HCT116 (cell line): ENCODE measurements around the gene SEMA6D. TPM values are rescaled to one million over a fixed set of nuclear protein-coding genes. Genes with fewer than 3 reads are reported as not detected.

ENCODE experiments used
- ATAC-seq: fragments of 200-7000 bp; cut with Tn5 transposase; 2 replicates; pipeline ENCODE4 v1.9.1; 2020; ENCODE audit warnings: mild to moderate bottlenecking, moderate library complexity
- BruUV-seq: library from RNA; stranded (reverse); fragments of 400-500 nt; replicated peaks from 2 replicates; lab custom pipeline; 2021; lab: Mats Ljungman, UMichigan
- CTCF ChIA-PET: fragments of 300-600 bp; sonication (Branson Sonifier 250); formaldehyde crosslinking; loops from one replicate; lab custom pipeline; 2021; ENCODE audit warnings: antibody characterized with exemption; lab: Charles Lee
- POLR2A ChIA-PET: fragments of 300-600, 350-600 bp; sonication (Branson Sonifier 250); formaldehyde crosslinking; loops from one replicate; lab custom pipeline; 2021; ENCODE audit warnings: antibody characterized with exemption; lab: Charles Lee
- RAD21 ChIA-PET, 2 experiments: fragments of 300-600 bp; sonication (Branson Sonifier 250); formaldehyde crosslinking; loops; one replicate each; lab custom pipeline; 2023; ENCODE audit warnings: low total read pairs in 2 of 2; ENCODE audit not compliant: uncharacterized antibody in 2 of 2, unreplicated experiment in 2 of 2, low non-redundant PET in 1 of 2; lab: Charles Lee
- DNase-seq: peaks from one replicate; pipeline ENCODE4 v3.0.0-alpha.2; 2010; ENCODE audit warnings: low read depth, low spot score
- H2AFZ ChIP-seq: fragments of 200-600 bp; shearing (Covaris generic), sonication (generic); 2 replicates; pipeline ENCODE4 v1.6.1; 2017; ENCODE audit warnings: low read depth, mixed run types, mixed read lengths, antibody characterized with exemption, low read length; ENCODE audit not compliant: poor library complexity, severe bottlenecking
- H3K27ac ChIP-seq: 2 replicates; pipeline ENCODE4 v1.5.1; 2012; ENCODE audit warnings: low read depth, low read length
- H3K27me3 ChIP-seq: fragments of 200-600 bp; sonication (generic); 2 replicates; pipeline ENCODE4 v1.6.1; 2016; ENCODE audit warnings: mixed run types, low read length, mixed read lengths; ENCODE audit not compliant: insufficient read depth
- H3K36me3 ChIP-seq, 2 experiments: fragments of 200-500 bp in 1 of 2; fragments of 200-600 bp in 1 of 2; sonication (Bioruptor generic) in 1 of 2; sonication (generic) in 1 of 2; 2 replicates each; pipeline versions ENCODE4 v1.5.1 to v1.6.1; 2014 to 2016; ENCODE audit warnings: low read length in 2 of 2, inconsistent platforms in 1 of 2, mixed read lengths in 1 of 2, mixed run types in 1 of 2; ENCODE audit not compliant: insufficient read depth in 2 of 2, control insufficient read depth in 1 of 2
- H3K4me1 ChIP-seq, 2 experiments: fragments of 200-600 bp in 1 of 2; sonication (generic) in 1 of 2; 2 replicates each; pipeline versions ENCODE4 v1.5.1 to v1.6.1; 2012 to 2017; ENCODE audit warnings: low read length in 2 of 2, inconsistent platforms in 1 of 2, mild to moderate bottlenecking in 1 of 2, mixed read lengths in 1 of 2, mixed run types in 1 of 2, moderate library complexity in 1 of 2; ENCODE audit not compliant: insufficient read depth in 2 of 2, control insufficient read depth in 1 of 2
- H3K4me2 ChIP-seq: fragments of 200-600 bp; sonication (generic); 2 replicates; pipeline ENCODE4 v1.6.1; 2017; ENCODE audit warnings: mixed run types, low read length, mixed read lengths
- H3K4me3 ChIP-seq, 2 experiments: fragments of 200-600 bp in 1 of 2; sonication (generic) in 1 of 2; replicated peaks in 1 of 2; 2 replicates each; pipeline ENCODE4 v1.5.1; 2011 to 2016; ENCODE audit warnings: low read length in 2 of 2, control low read depth in 1 of 2, low read depth in 1 of 2, mild to moderate bottlenecking in 1 of 2, mixed read lengths in 1 of 2, mixed run types in 1 of 2
- H3K79me2 ChIP-seq: fragments of 200-600 bp; sonication (generic); 2 replicates; pipeline ENCODE4 v1.6.1; 2017; ENCODE audit warnings: mild to moderate bottlenecking, mixed run types, low read length, moderate library complexity, mixed read lengths; ENCODE audit not compliant: insufficient read depth
- H3K9ac ChIP-seq: fragments of 200-600 bp; sonication (generic); 2 replicates; pipeline ENCODE4 v1.6.1; 2016; ENCODE audit warnings: low read length, mixed read lengths
- H3K9me2 ChIP-seq: fragments of 200-600 bp; sonication (generic), shearing (Covaris generic); 2 replicates; pipeline ENCODE4 v1.6.1; 2017; ENCODE audit warnings: mixed run types, mild to moderate bottlenecking, moderate library complexity; ENCODE audit not compliant: insufficient read depth
- H3K9me3 ChIP-seq, 2 experiments: fragments of 200-500 bp in 1 of 2; fragments of 200-600 bp in 1 of 2; sonication (Bioruptor generic) in 1 of 2; sonication (generic) in 1 of 2; 2 replicates each; pipeline ENCODE4 v1.6.1; 2014 to 2017; ENCODE audit warnings: low read length in 2 of 2, mixed read lengths in 2 of 2, inconsistent platforms in 1 of 2, low read depth in 1 of 2, mild to moderate bottlenecking in 1 of 2, mixed run types in 1 of 2, moderate library complexity in 1 of 2; ENCODE audit not compliant: control insufficient read depth in 1 of 2, insufficient read depth in 1 of 2
- H4K20me1 ChIP-seq: fragments of 200-600 bp; sonication (generic), shearing (Covaris generic); 2 replicates; pipeline ENCODE4 v1.6.1; 2017; ENCODE audit warnings: mixed run types, mild to moderate bottlenecking, moderate library complexity; ENCODE audit not compliant: insufficient read depth
- ELF1 ChIP-seq: IDR thresholded peaks from 2 replicates; pipeline ENCODE4 v1.6.1; 2012; ENCODE audit warnings: low read depth, borderline replicate concordance
- EZH2phosphoT487 ChIP-seq: fragments of 200-600 bp; IDR thresholded peaks from 2 replicates; pipeline ENCODE4 v1.6.1; 2018; ENCODE audit warnings: antibody characterized with exemption, borderline replicate concordance
- FOSL1 ChIP-seq: IDR thresholded peaks from 2 replicates; pipeline ENCODE4 v1.6.1; 2012; ENCODE audit warnings: low read depth
- MAX ChIP-seq: IDR thresholded peaks from 2 replicates; pipeline ENCODE4 v1.6.1; 2012
- TCF7L2 ChIP-seq: IDR thresholded peaks from 2 replicates; pipeline ENCODE4 v1.7.0; 2011; ENCODE audit warnings: borderline replicate concordance, inconsistent platforms; ENCODE audit not compliant: insufficient read depth, insufficient read length; ENCODE audit errors: extremely low read depth
- YY1 ChIP-seq: IDR thresholded peaks from 2 replicates; pipeline ENCODE4 v1.6.1; 2011; ENCODE audit warnings: low read length, low read depth, moderate library complexity, mild to moderate bottlenecking; ENCODE audit not compliant: insufficient replicate concordance; ENCODE audit errors: extremely low read depth
- ZBTB33 ChIP-seq: IDR thresholded peaks from 2 replicates; pipeline ENCODE4 v1.6.1; 2011; ENCODE audit warnings: mild to moderate bottlenecking, low read length, moderate library complexity; ENCODE audit not compliant: insufficient replicate concordance; ENCODE audit errors: extremely low read depth
- intact Hi-C: fragments of 100-400 bp; cut with micrococcal nuclease; formaldehyde crosslinking; loops from 2 replicates; pipeline ENCODE4 v1.10.0; 2022
- total RNA-seq: library from RNA; stranded (reverse); gene quantifications from one replicate; pipeline ENCODE4 v1.2.1, GENCODE V29; 2021; ENCODE audit not compliant: unreplicated experiment

SEMA6D gene
- total RNA-seq, 1 experiment from 2014 or later: 0.02 TPM

DNA sequence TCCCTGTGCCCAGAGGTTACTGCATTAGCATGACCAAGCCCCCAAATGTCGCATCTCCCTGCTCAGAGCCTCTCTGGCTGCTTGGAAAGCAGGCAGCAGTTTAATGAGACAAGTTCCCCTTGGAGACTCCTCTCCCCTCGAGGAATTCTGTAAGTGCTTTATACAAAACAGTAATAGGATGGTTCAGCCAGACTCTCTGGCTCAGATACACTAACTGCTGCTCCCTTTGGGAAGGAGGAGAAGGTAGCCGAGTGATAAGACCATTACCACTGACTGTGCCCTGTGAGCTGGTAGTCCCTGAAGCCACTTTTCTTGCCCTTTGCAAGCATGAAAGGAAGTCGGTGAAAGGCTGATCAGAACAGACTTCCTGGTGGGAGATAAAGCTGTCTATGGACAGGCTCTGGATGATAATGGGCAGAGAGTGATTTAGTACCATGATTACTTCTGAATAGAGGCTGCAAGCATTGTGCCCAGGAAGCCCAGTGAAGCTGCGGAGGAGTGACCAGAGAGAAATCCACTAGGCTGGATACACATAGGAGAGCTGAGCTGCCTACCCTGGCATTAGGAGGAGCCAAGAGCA, 100.8 kb downstream of the SEMA6D start:
- Histone ChIP-seq H3K4me2 (no peak overlapping the region), H3K9ac (no peak overlapping the region), H3K4me1 (no peaks in the 10 kb centered on the region), H3K79me2 (no peaks in the 10 kb centered on the region), H3K27ac (no peak overlapping the region), H2AFZ (no peak overlapping the region), H3K9me3 (peaks cover 5 to 19% of the 10 kb centered on the region in 2 experiments; a peak in 2 of 4 replicates), H3K4me3 (no peak overlapping the region), H3K9me2 (no peaks in the 10 kb centered on the region), H4K20me1 (no peaks in the 10 kb centered on the region), H3K36me3 (no peaks in the 10 kb centered on the region), H3K27me3 (no peaks in the 10 kb centered on the region)
- DNase-seq (no peak), ATAC-seq (no peak)
- POLR2A ChIA-PET: no interaction called here
- intact Hi-C loops: no loop called here
- RAD21 ChIA-PET: no interaction called here
- CTCF ChIA-PET: no interaction called here
- no TSS peak for BruUV-seq
- TF ChIP-seq ZBTB33 (no peak), MAX (no peak), ELF1 (no peak), EZH2phosphoT487 (no peak), YY1 (no peak), FOSL1 (no peak), TCF7L2 (no peak)
